Activated T-helper 1 cell treated with anti-CD3 and anti-CD28 coated beads, Interleukin-2, amount 50 U/mL, for 16 hours (primary cell): Measurements from ENCODE around the gene DTNA.

Source experiments
- DNase-seq, 2 donors: peaks; one replicate each; pipeline ENCODE4 v3.0.0-alpha.2; 2020; ENCODE audit warnings: low read depth in 1 of 2, low spot score in 1 of 2

The DTNA gene

GRCh38 chr18:34805103-34805877 lies 95.2 kb downstream of the DTNA start:
- no peak for DNase-seq

DNA sequence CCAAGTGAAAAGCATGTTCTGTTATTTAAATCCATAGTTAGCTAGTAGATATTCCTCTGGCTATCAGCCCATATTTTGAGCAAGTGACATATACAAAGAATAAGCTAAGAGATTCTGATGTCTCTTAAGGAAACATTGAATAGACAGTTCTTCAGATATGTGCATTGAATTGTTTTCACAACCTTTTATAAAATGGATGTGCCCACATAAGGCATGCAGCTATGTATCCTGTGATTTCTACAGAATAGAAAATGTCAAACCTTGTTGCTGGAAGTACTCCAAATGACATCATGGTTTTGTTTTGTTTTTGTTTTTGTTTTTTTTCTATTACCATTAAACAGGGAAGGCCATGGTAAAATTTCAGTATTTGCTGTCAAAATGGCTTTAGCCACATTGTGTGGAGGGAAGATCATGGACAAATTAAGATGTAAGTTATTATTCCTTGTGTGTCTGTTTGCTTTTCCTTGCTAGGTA lies 95.8 kb downstream of the DTNA start:
- DNase-seq, result no peak

GRCh38 chr18:34806527-34806926 lies 96.4 kb downstream of the DTNA start:
- DNase-seq, result no peak

DNA sequence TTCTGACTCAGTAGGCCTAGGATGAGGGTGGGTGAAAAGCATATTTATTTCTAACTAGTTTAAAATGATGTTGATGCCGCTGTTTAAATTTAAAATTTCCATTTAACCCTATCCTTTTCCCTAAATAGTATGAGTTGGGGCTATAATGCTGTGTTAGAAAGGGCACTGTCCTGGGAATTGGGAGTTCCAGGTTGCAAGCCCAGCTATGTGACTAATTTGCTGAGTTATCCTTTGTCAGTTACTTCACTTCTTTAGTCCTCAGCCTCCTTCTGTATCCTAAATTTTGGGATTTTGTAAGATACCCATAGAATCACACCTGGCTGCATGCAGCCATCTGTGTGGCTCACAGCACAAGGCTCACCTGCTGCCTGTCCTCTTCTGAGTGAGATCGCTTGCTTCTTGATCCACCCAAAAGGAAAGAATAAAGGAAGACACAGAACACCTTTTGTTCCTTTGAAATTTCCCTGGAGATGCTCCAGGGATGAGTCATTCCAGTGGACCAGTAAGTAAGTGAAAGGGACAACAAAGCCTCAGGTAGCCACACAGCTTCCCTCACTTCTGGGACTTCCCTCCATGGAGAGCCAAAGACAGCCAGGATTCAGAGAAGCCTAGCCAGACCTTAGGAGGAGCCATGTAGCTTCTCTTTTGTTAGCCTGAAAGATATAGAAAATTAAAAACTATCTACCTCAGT lies 97.2 kb downstream of the DTNA start:
- DNase-seq, result no peak

- DNase-seq, result no peak
Measured at GRCh38 chr18:34808389-34808788, 98.3 kb downstream of the DTNA start.

DNA sequence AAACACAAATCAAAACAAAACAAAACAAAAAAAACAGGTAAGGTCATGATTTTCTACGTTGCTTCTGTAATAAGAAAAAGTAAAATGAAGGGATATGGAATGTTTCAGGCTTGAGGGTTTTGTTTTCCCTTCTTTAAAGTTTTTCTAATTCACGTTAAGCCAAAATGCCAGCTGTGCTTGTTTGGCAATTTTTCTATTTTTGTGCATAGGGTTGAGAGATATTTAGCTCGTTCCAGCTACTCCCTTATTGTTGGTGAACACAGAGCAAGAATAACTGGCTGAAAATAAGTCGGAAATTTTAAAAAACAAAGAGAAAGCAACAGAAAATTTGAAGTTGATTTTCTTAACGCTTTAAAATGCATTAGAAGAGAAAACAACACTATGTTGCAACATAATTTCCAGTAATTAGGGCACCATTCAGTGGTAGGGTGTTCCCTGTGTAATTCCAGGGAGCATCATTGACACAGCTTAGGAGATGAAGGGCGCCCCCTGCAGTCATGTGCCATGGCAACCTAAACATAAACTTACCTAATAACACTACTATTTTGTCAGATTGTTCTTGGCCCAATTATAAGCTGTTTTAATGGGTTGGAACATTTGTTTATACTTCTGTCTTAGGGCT lies 99.5 kb downstream of the DTNA start:
- no peak for DNase-seq

DNA sequence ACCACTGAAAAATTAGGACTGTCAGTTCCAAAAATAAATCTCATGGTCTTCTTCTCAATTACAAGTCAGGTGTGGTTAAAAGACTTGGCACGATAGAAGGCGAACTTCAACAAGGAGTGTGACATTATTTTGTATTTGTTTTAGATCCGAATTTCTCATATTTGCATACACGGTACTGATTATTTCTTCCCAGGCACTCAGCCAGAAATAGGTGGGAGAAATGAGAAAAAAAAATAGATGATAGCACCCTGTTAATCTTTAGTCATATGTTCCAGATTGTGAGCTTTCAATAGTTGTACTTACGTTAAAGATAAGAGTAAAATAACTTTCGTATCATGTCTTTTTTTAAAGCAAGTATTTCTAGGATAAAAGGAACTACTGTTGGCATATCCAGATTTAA lies 106.1 kb downstream of the DTNA start:
- DNase-seq, result no peak

DNA sequence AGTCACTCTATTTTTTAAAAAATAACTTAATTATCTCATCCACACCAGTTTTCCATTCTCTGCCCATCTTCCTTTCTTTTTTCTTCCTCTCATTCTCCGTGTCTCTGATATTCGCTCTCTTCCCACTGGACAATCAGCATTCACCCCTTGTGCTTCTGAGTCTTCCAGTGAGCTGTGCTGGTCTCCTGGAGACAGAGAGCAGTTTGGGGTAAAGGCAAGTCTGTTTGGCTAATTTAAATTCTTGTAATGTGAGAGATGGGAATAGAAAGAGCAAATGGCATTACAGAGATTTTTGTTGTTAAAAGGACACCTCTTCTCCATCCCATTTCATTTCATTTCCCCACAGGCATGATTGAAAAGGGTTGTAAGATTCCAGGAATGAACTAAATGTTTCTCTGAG lies 107.5 kb downstream of the DTNA start:
- no peak for DNase-seq

DNA sequence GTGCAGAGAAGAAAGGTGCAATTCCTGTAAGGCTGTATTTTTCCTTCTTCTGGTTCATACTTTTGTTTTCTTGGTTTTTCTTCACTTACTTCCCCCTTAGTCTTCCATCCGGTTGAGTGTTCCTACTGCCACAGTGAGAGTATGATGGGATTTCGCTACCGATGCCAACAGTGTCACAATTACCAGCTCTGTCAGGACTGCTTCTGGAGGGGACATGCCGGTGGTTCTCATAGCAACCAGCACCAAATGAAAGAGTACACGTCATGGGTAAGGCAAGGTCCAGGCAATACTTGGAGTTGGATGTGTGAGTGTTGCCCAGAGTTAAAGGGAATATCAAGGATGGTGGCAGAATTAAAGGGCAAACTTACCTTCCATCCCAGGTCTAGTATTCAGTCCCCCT lies 108.0 kb downstream of the DTNA start:
- no peak for DNase-seq

GRCh38 chr18:34820360-34821065 lies 110.4 kb downstream of the DTNA start:
- DNase-seq, result no peak

DNA sequence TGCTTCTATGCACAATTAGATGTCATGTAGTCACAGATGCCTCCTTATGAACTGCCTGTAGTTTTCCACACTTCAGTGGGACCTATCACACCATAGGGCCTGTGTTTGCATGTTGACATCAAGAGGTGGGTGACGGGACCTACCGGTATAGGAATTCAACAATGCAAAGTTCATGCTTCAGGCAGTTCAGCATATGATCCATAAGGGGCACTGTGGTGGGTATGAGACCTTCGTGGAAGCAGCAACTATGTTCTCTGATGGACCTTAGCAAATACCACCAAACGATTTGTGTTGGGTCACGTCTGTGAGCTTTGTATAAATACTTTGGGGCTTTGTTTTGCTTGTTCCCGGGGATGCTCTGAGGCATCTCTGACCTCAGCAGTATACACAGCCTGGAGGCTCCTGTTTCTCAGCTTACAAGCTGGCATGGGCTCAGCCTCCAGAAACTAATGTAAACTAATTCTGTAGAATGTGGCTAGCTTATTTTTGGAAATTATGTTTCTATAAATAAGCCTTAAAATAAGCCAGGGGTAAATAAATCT lies 111.6 kb downstream of the DTNA start:
- DNase-seq, result no peak

GRCh38 chr18:34828093-34828492 lies 118.0 kb downstream of the DTNA start:
- no peak for DNase-seq

DNA sequence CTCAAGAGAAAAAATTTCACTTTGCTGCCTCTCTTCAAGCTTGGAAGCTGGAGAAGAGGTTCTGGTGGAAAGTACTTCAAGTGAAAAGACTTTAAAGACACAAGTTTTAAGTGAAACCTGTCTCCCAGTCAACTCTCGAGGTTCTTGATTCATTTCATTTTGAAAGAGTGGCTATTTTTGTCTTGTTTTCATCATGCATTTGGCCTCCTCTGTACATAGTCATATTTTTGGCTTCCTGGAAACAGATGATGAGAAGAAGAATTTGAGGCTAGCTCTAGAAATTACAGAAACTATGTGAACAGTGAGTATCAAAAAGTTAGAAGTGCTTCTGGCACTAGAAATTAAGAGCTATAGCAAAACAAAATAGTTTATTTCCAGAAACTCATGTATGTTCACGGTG lies 124.8 kb downstream of the DTNA start:
- DNase-seq, result no peak

GRCh38 chr18:34835466-34835865 lies 125.4 kb downstream of the DTNA start:
- no peak for DNase-seq

GRCh38 chr18:34837769-34838272 lies 127.7 kb downstream of the DTNA start:
- DNase-seq, result no peak

GRCh38 chr18:34838669-34839068 lies 128.6 kb downstream of the DTNA start:
- DNase-seq, result no peak

DNA sequence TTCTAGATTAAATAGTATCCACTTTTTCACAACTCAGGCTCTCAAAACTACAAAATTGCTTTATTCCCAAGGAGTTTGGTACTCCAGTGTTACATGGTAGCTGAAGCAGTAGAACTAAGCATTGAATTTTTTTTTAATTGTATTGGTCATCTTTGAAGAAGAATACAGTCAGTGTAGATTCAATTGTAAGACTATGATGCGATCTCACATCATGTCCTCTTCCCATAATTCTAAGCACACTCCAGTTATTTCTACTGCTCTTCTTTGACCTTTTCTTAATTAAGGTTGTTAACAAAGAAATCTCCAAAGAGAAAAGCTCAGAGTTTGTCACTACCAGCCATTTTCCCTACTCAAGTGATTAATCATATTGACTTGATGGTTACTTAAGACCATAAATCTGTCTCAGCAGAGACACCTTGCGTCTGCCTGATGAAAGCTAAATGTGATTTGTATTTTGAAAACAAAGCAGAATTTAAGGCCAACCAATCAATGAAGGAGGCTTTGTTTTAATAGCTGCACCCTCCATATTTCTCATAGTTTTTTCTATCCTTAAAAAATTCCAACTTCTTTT lies 130.2 kb downstream of the DTNA start:
- no peak for DNase-seq

GRCh38 chr18:34841891-34842290 lies 131.8 kb downstream of the DTNA start:
- no peak for DNase-seq

DNA sequence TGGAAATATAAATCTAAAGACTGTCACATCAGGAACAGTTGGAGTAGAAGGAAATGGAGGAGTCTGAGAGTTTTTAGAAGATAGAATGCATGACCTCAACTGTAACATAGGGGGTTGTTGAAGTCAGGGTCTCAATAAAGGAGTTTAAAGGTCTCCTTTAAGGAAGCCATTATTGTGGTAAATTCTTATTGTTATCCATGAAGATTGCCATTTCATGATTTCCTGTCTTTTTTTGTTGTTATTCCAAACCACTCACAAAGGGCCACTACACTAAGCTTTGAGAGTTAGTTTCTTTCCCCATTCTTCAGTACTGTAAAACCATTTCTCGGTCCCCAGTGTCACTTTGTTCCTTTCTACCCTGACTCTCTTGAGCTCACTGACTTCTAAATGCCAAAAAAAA lies 134.0 kb downstream of the DTNA start:
- no peak for DNase-seq

DNA sequence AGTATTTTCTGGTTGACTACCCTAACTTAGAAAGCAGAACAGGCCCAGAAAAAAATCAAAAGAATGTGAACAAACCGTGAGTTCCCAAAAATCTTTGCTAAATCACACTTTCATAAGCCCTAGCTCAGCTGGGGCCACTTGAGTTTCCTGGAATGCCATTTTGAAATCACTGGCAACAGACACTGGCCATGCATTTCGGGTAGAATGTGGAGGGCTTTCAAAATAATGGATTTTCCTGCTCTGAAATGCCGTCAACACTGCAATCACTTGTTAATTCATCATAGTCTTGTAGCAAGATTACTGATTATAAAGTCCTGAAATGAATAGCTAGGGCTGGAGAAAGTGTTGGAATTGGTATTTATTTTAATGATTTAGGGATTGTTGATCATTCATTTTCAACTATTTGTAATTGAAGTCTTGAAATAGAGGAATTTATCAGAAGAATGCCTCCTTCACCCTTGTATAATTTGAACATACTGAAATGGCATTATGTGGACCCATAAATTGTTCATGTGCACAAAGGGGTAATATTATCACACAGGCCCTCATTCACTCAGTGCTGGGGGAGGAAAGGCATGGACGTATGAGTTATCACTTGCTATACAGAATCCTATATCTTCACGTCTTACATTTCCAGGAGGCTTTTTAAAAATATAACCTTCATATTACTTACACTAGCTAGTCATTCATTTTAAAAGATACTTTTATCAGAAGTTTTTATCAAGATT lies 134.8 kb downstream of the DTNA start:
- no peak for DNase-seq
